B cell (primary cell): ENCODE results near the gene JMJD8. TPM values are rescaled to one million over a fixed set of nuclear protein-coding genes. Genes with fewer than 3 reads are reported as not detected.

Source experiments
- ATAC-seq: fragments of 200-7000 bp; cut with Tn5 transposase; one replicate; pipeline ENCODE4 v1.10.0; 2021; ENCODE audit warnings: low read depth, mild to moderate bottlenecking, moderate number of reproducible peaks, moderate library complexity
- CTCF ChIA-PET: fragments of 350-600 bp; sonication (Branson Sonifier 250); formaldehyde crosslinking; loops from one replicate; lab custom pipeline; 2021; ENCODE audit warnings: antibody characterized with exemption, inconsistent platforms; lab: Charles Lee
- POLR2A ChIA-PET: fragments of 350-600 bp; sonication (Branson Sonifier 250); formaldehyde crosslinking; loops from one replicate; lab custom pipeline; 2021; ENCODE audit warnings: antibody characterized with exemption; lab: Charles Lee
- DNase-seq: peaks from one replicate; pipeline ENCODE4 v3.0.0; 2013
- H2AFZ ChIP-seq: 2 replicates; pipeline ENCODE4 v1.6.1; 2012; ENCODE audit warnings: mild to moderate bottlenecking, low read depth, low read length; ENCODE audit not compliant: insufficient read depth, poor library complexity, severe bottlenecking
- H3K27ac ChIP-seq, 2 donors: 1 replicate in 1 of 2; 2 replicates in 1 of 2; pipeline ENCODE4 v1.5.1; 2012 to 2013; ENCODE audit warnings: low read length in 2 of 2, mild to moderate bottlenecking in 2 of 2, moderate library complexity in 1 of 2
- H3K27me3 ChIP-seq, 4 experiments: fragments of 200-600 bp in 1 of 4; sonication (generic) in 1 of 4; replicated peaks in 1 of 4; 1 replicate in 2 of 4; 2 replicates in 2 of 4; pipeline versions ENCODE4 v1.6.1 to v1.7.0; 2013 to 2016; ENCODE audit warnings: low read length in 3 of 4, mild to moderate bottlenecking in 2 of 4, mixed read lengths in 1 of 4, moderate library complexity in 1 of 4; ENCODE audit not compliant: insufficient read depth in 4 of 4, control insufficient read depth in 3 of 4; ENCODE audit errors: control extremely low read depth in 1 of 4
- H3K36me3 ChIP-seq, 2 experiments: replicated peaks in 1 of 2; 1 replicate in 1 of 2; 2 replicates in 1 of 2; pipeline versions ENCODE4 v1.6.1 to v1.7.1; 2013; ENCODE audit warnings: low read length in 1 of 2; ENCODE audit not compliant: insufficient read depth in 2 of 2, control insufficient read depth in 1 of 2; ENCODE audit errors: control extremely low read depth in 1 of 2, extremely low read depth in 1 of 2
- H3K4me1 ChIP-seq, 2 donors: fragments of 200-600 bp in 1 of 2; sonication (generic) in 1 of 2; 1 replicate in 1 of 2; 2 replicates in 1 of 2; pipeline versions ENCODE4 v1.5.1 to v1.6.1; 2013 to 2017; ENCODE audit warnings: low read length in 2 of 2; ENCODE audit not compliant: control insufficient read depth in 2 of 2, insufficient read depth in 2 of 2
- H3K4me2 ChIP-seq: replicated peaks from 2 replicates; pipeline ENCODE3; 2012; ENCODE audit warnings: mild to moderate bottlenecking, low read depth, low read length; ENCODE audit not compliant: poor library complexity, severe bottlenecking
- H3K4me3 ChIP-seq, 5 experiments: fragments of 200-600 bp in 1 of 5; sonication (generic) in 1 of 5; 1 replicate in 3 of 5; 2 replicates in 2 of 5; pipeline versions ENCODE4 v1.5.1 to v1.7.0; 2011 to 2016; ENCODE audit warnings: low read length in 4 of 5, mild to moderate bottlenecking in 4 of 5, low read depth in 2 of 5, control low read depth in 1 of 5, moderate library complexity in 1 of 5; ENCODE audit not compliant: insufficient read depth in 1 of 5; ENCODE audit errors: control extremely low read depth in 1 of 5, extremely low read depth in 1 of 5
- H3K79me2 ChIP-seq: fragments of 200-600 bp; sonication (generic); one replicate; pipeline ENCODE4 v1.6.0; 2016; ENCODE audit warnings: low read length; ENCODE audit not compliant: control insufficient read depth, insufficient read depth
- H3K9ac ChIP-seq: fragments of 200-600 bp; sonication (generic); 2 replicates; pipeline ENCODE4 v1.6.1; 2017; ENCODE audit warnings: mild to moderate bottlenecking, low read length, moderate library complexity
- H3K9me3 ChIP-seq, 3 donors: one replicate each; pipeline versions ENCODE4 v1.6.1 to v1.7.1; 2013; ENCODE audit warnings: low read length in 2 of 3; ENCODE audit not compliant: control insufficient read depth in 2 of 3, insufficient read depth in 1 of 3; ENCODE audit errors: control extremely low read depth in 1 of 3
- H4K20me1 ChIP-seq: 2 replicates; pipeline ENCODE4 v1.6.0; 2012; ENCODE audit warnings: mild to moderate bottlenecking, low read length; ENCODE audit not compliant: insufficient read depth, control insufficient read depth, poor library complexity, severe bottlenecking
- H3K27ac Mint-ChIP-seq: one replicate; pipeline ENCODE4 v1.8.0; 2021; ENCODE audit warnings: mixed read lengths
- H3K27me3 Mint-ChIP-seq: one replicate; pipeline ENCODE4 v1.8.0; 2021; ENCODE audit warnings: mixed read lengths
- H3K4me1 Mint-ChIP-seq: one replicate; pipeline ENCODE4 v1.8.0; 2021; ENCODE audit warnings: mixed read lengths
- H3K4me3 Mint-ChIP-seq: one replicate; pipeline ENCODE4 v1.8.0; 2021; ENCODE audit warnings: mixed read lengths
- H3K9me3 Mint-ChIP-seq: one replicate; pipeline ENCODE4 v1.8.0; 2022; ENCODE audit warnings: mixed read lengths; ENCODE audit not compliant: insufficient read depth
- EZH2 ChIP-seq: IDR thresholded peaks from 2 replicates; pipeline ENCODE4 v1.6.1; 2012; ENCODE audit warnings: borderline replicate concordance, low read depth, mild to moderate bottlenecking, moderate library complexity, low read length; ENCODE audit not compliant: insufficient read depth, poor library complexity, severe bottlenecking
- whole genome bisulfite sequencing: methylation state at CpG from one replicate; pipeline ENCODE4 v1.1.5; 2013; ENCODE audit warnings: missing lambda C conversion rate; ENCODE audit not compliant: insufficient coverage; 5-methylcytosine and 5-hydroxymethylcytosine counted together
- intact Hi-C: fragments of 100-400 bp; cut with micrococcal nuclease; formaldehyde crosslinking; loops from one replicate; pipeline ENCODE4 v1.10.0; 2022
- polyA plus RNA-seq: library from polyadenylated mRNA; depleted of rRNA; stranded (reverse); fragments of >200 nt; gene quantifications from 2 replicates; pipeline ENCODE4 v1.2.3, GENCODE V29; 2012
- total RNA-seq, 2 donors: library from RNA; stranded (reverse); fragments of 120-200 nt in 1 of 2; gene quantifications; 1 replicate in 1 of 2; 2 replicates in 1 of 2; pipeline versions ENCODE4 v1.2.3 to v1.2.4, GENCODE V29; 2013 to 2022
- TF ChIP-seq, protein P1 (sequence below): fragments of 200-600 bp; IDR thresholded peaks from one replicate; pipeline ENCODE4 v1.8.0; 2022; ENCODE audit warnings: antibody characterized with exemption, mild to moderate bottlenecking

Gene JMJD8
- total and polyA plus RNA-seq, 2 donors (not counting 1 experiment from before 2014, with no cell fraction given): 46.3 to 69.3 TPM

DNA sequence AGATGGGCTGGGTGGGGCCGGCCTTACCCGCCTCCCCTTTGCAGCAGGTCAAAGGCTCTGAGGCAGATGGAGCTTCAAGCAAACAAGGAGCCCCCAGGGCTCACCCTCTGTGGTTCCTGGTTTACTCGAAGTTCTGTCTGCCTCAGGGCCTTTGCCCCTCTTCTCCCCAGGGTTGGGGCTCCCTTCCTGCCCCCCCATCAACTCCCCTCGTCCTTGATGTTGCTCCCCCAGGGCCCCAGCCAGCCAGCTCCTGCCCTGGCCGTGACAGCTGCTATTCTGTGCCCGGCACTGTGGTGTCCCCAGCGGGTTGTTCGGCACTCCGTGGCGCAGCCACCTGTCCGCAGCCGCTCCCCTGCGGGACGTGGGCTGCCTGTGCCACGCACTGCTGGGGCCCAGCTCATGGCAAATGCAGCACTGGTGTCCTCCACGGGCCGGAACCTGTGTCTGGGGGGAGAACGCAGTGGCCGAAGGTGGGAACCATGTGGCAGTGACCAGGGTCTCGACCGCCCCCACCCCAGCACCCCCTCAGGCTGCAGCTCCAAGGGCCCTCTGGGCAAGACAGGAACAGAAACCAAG is 26.5 kb upstream of the JMJD8 start:
- H3K27ac ChIP-seq: no peak overlapping the region
- H3K27me3 ChIP-seq: peaks cover 0 to 69% (median 32%) of the 10 kb centered on the region in 4 experiments
- no peaks in the 10 kb centered on the region for H4K20me1 ChIP-seq
- H3K9me3 ChIP-seq: peaks cover 0 to 17% (median 0%) of the 10 kb centered on the region in 3 donors
- H3K4me3 ChIP-seq: no peak overlapping the region
- H3K9me3 Mint-ChIP-seq: no peaks in the 10 kb centered on the region
- H3K36me3 ChIP-seq: no peaks in the 10 kb centered on the region
- no peak overlapping the region for H3K9ac ChIP-seq
- H3K4me2 ChIP-seq: no peak overlapping the region
- no peak for ATAC-seq
- H3K79me2 ChIP-seq: no peaks in the 10 kb centered on the region
- peaks cover 26% of the 10 kb centered on the region for H3K27me3 Mint-ChIP-seq
- intact Hi-C loops: loop anchor here (1.0 to 2.0 kb wide), 3 partner anchors 31 to 392 kb away; no protein-coding TSS in a partner anchor
- peaks cover 4% of the 10 kb centered on the region for H3K4me1 Mint-ChIP-seq
- no peak overlapping the region for H3K4me3 Mint-ChIP-seq
- WGBS: 60% methylated on average over 21 of the region's 21 CpGs
- peaks cover 13 to 16% of the 10 kb centered on the region in 2 donors for H3K4me1 ChIP-seq
- no peak overlapping the region for H2AFZ ChIP-seq
- no peak for DNase-seq
- CTCF ChIA-PET: interaction anchor here (0.7 to 7.6 kb wide), 6 partner anchors 10 to 349 kb away, joined by 3 to 94 read pairs (median 3); partner anchors contain the start of genes ANTKMT, CHTF18 and RPUSD1
- H3K27ac Mint-ChIP-seq: no peak overlapping the region
- POLR2A ChIA-PET: no interaction called here
- TF ChIP-seq EZH2: no peak
- TF ChIP-seq, protein P1, sequence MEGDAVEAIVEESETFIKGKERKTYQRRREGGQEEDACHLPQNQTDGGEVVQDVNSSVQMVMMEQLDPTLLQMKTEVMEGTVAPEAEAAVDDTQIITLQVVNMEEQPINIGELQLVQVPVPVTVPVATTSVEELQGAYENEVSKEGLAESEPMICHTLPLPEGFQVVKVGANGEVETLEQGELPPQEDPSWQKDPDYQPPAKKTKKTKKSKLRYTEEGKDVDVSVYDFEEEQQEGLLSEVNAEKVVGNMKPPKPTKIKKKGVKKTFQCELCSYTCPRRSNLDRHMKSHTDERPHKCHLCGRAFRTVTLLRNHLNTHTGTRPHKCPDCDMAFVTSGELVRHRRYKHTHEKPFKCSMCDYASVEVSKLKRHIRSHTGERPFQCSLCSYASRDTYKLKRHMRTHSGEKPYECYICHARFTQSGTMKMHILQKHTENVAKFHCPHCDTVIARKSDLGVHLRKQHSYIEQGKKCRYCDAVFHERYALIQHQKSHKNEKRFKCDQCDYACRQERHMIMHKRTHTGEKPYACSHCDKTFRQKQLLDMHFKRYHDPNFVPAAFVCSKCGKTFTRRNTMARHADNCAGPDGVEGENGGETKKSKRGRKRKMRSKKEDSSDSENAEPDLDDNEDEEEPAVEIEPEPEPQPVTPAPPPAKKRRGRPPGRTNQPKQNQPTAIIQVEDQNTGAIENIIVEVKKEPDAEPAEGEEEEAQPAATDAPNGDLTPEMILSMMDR: no peak
